OCI-LY1 (cell line): Measurements from ENCODE around the gene MFSD12.

Experiments used
- CTCF ChIP-seq: fragments of 200-600 bp; sonication (generic), shearing (Covaris generic); IDR thresholded peaks from 2 replicates; pipeline ENCODE4 v1.5.1; 2017; ENCODE audit warnings: mild to moderate bottlenecking, antibody characterized with exemption, low read length, moderate library complexity, mixed read lengths
- EZH2 ChIP-seq: fragments of 200-600 bp; sonication (generic), shearing (Covaris generic); IDR thresholded peaks from 2 replicates; pipeline ENCODE4 v1.8.0; 2017; ENCODE audit warnings: borderline replicate concordance, mixed run types, mild to moderate bottlenecking, antibody characterized with exemption, low read length, moderate library complexity, mixed read lengths

- TF ChIP-seq CTCF (no peak), EZH2 (no peak)
Measured at GRCh38 chr19:3548606-3549005, 8.8 kb downstream of the MFSD12 start.
